HepG2 (cell line): ENCODE data around the gene ARL10. TPM values are rescaled to one million over a fixed set of nuclear protein-coding genes. Genes with fewer than 3 reads are reported as not detected.

Experiments
- FOXP1 ChIP-seq, 2 experiments: fragments of 450-650 bp in 1 of 2; IDR thresholded peaks; 2 replicates each; pipeline ENCODE4 v1.6.1; 2017 to 2018; ENCODE audit warnings: antibody characterized with exemption in 1 of 2
- GABPB1 ChIP-seq: IDR thresholded peaks from 2 replicates; pipeline ENCODE4 v1.6.1; 2016; ENCODE audit warnings: mild to moderate bottlenecking, missing genetic modification reagents, moderate library complexity, missing compliant biosample characterization
- KLF6 ChIP-seq: IDR thresholded peaks from 2 replicates; pipeline ENCODE4 v1.8.0; 2016; ENCODE audit warnings: missing biosample characterization, missing genetic modification reagents
- MYNN ChIP-seq: sonication (generic); formaldehyde crosslinking; IDR thresholded peaks from 2 replicates; pipeline ENCODE4 v1.4.0; 2020; ENCODE audit warnings: mild to moderate bottlenecking, low read depth, missing genetic modification reagents
- PAF1 ChIP-seq: IDR thresholded peaks from 2 replicates; pipeline ENCODE4 v1.6.1; 2016; ENCODE audit warnings: missing genetic modification reagents, missing compliant biosample characterization
- POLR2AphosphoS2 ChIP-seq: IDR thresholded peaks from 2 replicates; pipeline ENCODE4 v1.6.1; 2011; ENCODE audit warnings: low read depth, low read length, improper control_type of control experiment
- RFXAP ChIP-seq: sonication (generic); formaldehyde crosslinking; IDR thresholded peaks from 2 replicates; pipeline ENCODE4 v1.4.0; 2020; ENCODE audit warnings: missing genetic modification reagents, borderline replicate concordance
- SNAPC2 ChIP-seq: sonication (generic); formaldehyde crosslinking; IDR thresholded peaks from 2 replicates; pipeline ENCODE4 v1.8.1; 2022; ENCODE audit warnings: mild to moderate bottlenecking, missing genetic modification reagents
- TFDP1 ChIP-seq: IDR thresholded peaks from 2 replicates; pipeline ENCODE4 v1.6.1; 2016; ENCODE audit warnings: missing compliant biosample characterization, missing genetic modification reagents, borderline replicate concordance
- ZBTB44 ChIP-seq: sonication (generic); formaldehyde crosslinking; IDR thresholded peaks from 2 replicates; pipeline ENCODE4 v1.4.0; 2020; ENCODE audit warnings: missing genetic modification reagents
- ZMAT5 ChIP-seq: sonication (generic); formaldehyde crosslinking; IDR thresholded peaks from 2 replicates; pipeline ENCODE4 v1.5.0; 2020; ENCODE audit warnings: mild to moderate bottlenecking, low read depth, missing genetic modification reagents, borderline replicate concordance
- ZNF276 ChIP-seq: sonication (generic); formaldehyde crosslinking; IDR thresholded peaks from 2 replicates; pipeline ENCODE4 v1.4.0; 2020; ENCODE audit warnings: mild to moderate bottlenecking, low read depth, missing genetic modification reagents
- ZNF281 ChIP-seq: sonication (generic); formaldehyde crosslinking; IDR thresholded peaks from 2 replicates; pipeline ENCODE4 v1.4.0; 2020; ENCODE audit warnings: missing genetic modification reagents, borderline replicate concordance
- ZNF543 ChIP-seq: sonication (generic); formaldehyde crosslinking; IDR thresholded peaks from 2 replicates; pipeline ENCODE4 v1.4.0; 2020; ENCODE audit warnings: mild to moderate bottlenecking, missing genetic modification reagents
- ZNF687 ChIP-seq: sonication (generic); formaldehyde crosslinking; IDR thresholded peaks from 2 replicates; pipeline ENCODE4 v1.5.1; 2020; ENCODE audit warnings: mild to moderate bottlenecking, missing genetic modification reagents, moderate library complexity
- ZNF878 ChIP-seq: sonication (generic); formaldehyde crosslinking; IDR thresholded peaks from 2 replicates; pipeline ENCODE4 v1.8.1; 2023; ENCODE audit warnings: mild to moderate bottlenecking, missing genetic modification reagents, moderate library complexity
- polyA plus RNA-seq, 8 experiments: library from polyadenylated mRNA; depleted of rRNA in 3 of 8; stranded (reverse) in 7 of 8; unstranded in 1 of 8; fragments of >200 nt; fragmentation: Illumina TruSeq in 4 of 8; extraction: Trizol in 4 of 8; gene quantifications; 2 replicates each; pipeline versions ENCODE4 v1.2.1 to v1.2.3, GENCODE V29; 2011 to 2016; ENCODE audit warnings: low read depth in 4 of 8, missing spikeins in 1 of 8, mixed read lengths in 1 of 8; ENCODE audit not compliant: insufficient read depth in 1 of 8
- total RNA-seq, 5 experiments: library from RNA; depleted of rRNA; stranded (reverse); fragments of >200 nt; fragmentation: Illumina TruSeq; extraction: Trizol; gene quantifications; 2 replicates each; pipeline ENCODE4 v1.2.3, GENCODE V29; 2016; ENCODE audit warnings: low read depth in 1 of 5

The ARL10 gene
- total and polyA plus RNA-seq, 2 of the 13 experiments (the other 11 are each of a cell fraction or from before 2014, with no cell fraction given): 0.18 to 0.50 TPM

GRCh38 chr5:176388444-176389134, 23.3 kb downstream of the ARL10 start, which contains the start of the genes HIGD2A and NOP16 (continued):
- TF ChIP-seq SNAPC2 (CRISPR knock-in tag) (0 out of 2 replicates have a peak, but pooled peaks have one; percentile 34), MYNN (no peak; the same call in 1 of the 2 replicates), GABPB1 (CRISPR knock-in tag) (peak; percentile 92), ZNF276 (CRISPR knock-in tag) (peak; percentile 85), ZMAT5 (CRISPR knock-in tag) (no peak), PAF1 (CRISPR knock-in tag) (no peak), TFDP1 (peak; percentile 92), KLF6 (peak; percentile 79), FOXP1 (IDR thresholded peaks at IDR 0.05) (no peak), FOXP1 (CRISPR knock-in tag; IDR thresholded peaks at IDR 0.05) (peak; percentile 43), ZBTB44 (CRISPR knock-in tag) (0 out of 2 replicates have a peak, but pooled peaks have one; percentile 38), ZNF878 (CRISPR knock-in tag) (peak; percentile 81; the same call in 1 of the 2 replicates), ZNF543 (CRISPR knock-in tag) (peak; percentile 57; the same call in 1 of the 2 replicates), POLR2AphosphoS2 (no peak), ZNF687 (peak; percentile 97), ZNF281 (CRISPR knock-in tag) (peak; percentile 60; the same call in 1 of the 2 replicates), RFXAP (peak; percentile 67; the same call in 1 of the 2 replicates)
